Measurements from ENCODE around the gene SLC9A8.

DNA sequence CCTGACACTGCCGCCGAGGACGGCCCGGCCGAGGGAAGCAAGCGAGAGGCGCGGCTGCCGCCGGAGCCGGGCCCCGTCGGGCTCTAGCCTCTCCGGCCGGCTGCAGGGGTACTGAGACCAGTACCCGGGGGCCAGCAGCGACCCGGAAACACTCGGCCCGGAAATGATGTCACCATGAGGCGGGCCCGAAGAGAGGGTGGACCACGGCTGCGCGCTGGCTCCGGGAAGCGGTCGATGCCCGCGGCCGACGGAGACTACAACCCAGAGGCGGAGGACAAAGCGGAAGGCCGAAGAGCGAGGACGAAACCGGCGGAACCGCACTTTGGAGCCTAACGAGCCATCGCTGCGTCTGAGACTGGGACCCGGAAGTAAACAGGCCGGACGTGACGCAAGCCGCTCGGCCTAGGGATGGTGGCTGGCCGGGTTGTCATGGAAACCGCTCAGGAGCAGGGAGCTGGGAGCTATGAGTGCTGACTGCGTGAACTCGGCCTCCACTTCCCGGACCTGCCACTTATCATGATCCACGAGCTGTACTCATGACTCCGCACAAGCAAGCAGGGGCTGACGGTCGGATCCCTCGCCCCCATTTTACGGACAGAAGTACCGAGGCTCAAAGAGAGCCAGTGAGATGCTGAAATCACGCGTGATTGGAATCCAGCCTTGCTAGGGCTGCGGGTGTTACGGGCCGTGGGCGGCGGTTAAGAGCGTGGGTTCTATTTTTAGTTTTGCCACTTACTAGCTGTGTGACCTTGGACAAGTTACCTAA is 102.9 kb downstream of the SLC9A8 start, which contains the start of gene SPATA2:
- TF ChIP-seq ELF1 (IDR thresholded peaks at IDR 0.05; ENCODE audit: borderline replicate concordance, low read depth) (no peak; the same call in 1 of the 2 replicates), YY1 (IDR thresholded peaks at IDR 0.05; ENCODE audit: extremely low read depth, insufficient replicate concordance, low read depth, low read length) (no peak)
